ENCODE measurements around the gene C1QBP. TPM values are rescaled to one million over a fixed set of nuclear protein-coding genes. Genes with fewer than 3 reads are reported as not detected.
A peak's percentile ranks its signal among the peaks of the same experiment; 100 is the strongest.

The C1QBP gene
- total RNA-seq, 4 donors from 2014 or later = 102 to 200 (median 134) TPM

DNA sequence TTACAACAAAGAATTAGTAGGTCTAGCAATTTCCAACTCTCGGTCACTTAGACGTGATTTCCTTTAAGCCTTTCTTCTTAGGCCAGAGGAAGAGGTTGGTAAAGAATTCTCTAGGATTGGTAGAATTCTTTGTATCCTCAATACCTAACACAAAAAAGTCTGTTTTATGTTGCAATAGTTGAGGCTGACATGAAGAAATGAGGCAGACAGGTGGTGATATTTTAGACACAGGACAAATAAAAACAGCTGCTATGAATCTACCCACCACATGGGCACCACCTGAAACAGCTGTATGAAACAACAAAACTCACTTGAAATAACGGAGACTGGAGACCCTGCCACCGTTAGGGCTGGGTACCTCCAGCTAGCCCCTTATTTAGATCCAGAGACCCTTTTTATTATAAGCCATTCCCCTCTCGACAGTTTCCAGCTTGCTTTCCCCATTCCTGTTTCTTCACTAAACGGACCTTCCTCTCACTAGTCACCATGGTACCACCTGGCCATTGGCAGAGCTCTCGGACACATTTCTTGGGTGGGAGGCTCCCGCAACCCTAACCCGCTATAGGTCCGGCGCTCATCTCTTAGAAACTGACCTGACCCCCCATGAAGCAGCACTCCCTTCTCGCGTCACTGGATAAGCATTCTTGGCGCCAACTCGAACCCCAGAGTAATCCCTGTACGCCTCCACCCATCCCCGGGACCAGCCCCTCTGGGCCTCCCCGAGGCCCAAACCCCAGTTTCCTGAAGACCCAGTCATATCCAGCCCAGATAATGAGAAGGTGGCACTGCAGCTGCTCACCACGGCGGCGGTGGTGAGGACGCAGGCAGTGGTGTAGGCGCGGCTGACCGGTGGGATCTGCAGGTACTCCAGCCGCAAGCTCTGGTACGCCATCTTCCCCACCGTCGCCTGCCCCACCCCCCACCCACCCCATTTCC, 46.6 kb upstream of the C1QBP start, which contains the start of gene DERL2:
Gene DERL2, minus strand, starts transcription at position 909 of the 936 bp plus-strand sequence. Its CDS starts 17 bp downstream, at position 892.
- in situ Hi-C loops (cut with MboI; ENCODE audit: low sequenced_read_pairs in 4 of 4) = no loop called here
- DNase-seq (no peak), ATAC-seq (peak; percentile 4 to 6)
- Histone ChIP-seq H3K4me3 (peak within 1 kb of the TSS; percentile 81 to 98 (median 88)), H3K4me1 (peaks cover 19 to 22% of the 10 kb centered on the region in 2 donors), H3K27ac (peak within 1 kb of the TSS; percentile 92 to 98 (median 97)), H3K9me3 (no peaks in the 10 kb centered on the region), H3K36me3 (peaks cover 0 to 64% of the 10 kb centered on the region in 2 donors), H3K27me3 (no peaks in the 10 kb centered on the region)
- TF ChIP-seq, protein P1, sequence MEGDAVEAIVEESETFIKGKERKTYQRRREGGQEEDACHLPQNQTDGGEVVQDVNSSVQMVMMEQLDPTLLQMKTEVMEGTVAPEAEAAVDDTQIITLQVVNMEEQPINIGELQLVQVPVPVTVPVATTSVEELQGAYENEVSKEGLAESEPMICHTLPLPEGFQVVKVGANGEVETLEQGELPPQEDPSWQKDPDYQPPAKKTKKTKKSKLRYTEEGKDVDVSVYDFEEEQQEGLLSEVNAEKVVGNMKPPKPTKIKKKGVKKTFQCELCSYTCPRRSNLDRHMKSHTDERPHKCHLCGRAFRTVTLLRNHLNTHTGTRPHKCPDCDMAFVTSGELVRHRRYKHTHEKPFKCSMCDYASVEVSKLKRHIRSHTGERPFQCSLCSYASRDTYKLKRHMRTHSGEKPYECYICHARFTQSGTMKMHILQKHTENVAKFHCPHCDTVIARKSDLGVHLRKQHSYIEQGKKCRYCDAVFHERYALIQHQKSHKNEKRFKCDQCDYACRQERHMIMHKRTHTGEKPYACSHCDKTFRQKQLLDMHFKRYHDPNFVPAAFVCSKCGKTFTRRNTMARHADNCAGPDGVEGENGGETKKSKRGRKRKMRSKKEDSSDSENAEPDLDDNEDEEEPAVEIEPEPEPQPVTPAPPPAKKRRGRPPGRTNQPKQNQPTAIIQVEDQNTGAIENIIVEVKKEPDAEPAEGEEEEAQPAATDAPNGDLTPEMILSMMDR (IDR thresholded peaks at IDR 0.05 in 4 of 5, conservative IDR thresholded peaks at IDR 0.05 in 1 of 5) = no peak
- peak in 1 of 2 donors; percentile 44 for TF ChIP-seq POLR2A (IDR thresholded peaks at IDR 0.05)
- intact Hi-C loops (cut with DNase I; ENCODE audit: low total_unique reads) = loop anchor here (1.0 to 10.0 kb wide), 6 partner anchors 16 to 1851 kb away; partner anchors contain the start of genes C17orf100, CTNS, MED31 and NUP88

DNA sequence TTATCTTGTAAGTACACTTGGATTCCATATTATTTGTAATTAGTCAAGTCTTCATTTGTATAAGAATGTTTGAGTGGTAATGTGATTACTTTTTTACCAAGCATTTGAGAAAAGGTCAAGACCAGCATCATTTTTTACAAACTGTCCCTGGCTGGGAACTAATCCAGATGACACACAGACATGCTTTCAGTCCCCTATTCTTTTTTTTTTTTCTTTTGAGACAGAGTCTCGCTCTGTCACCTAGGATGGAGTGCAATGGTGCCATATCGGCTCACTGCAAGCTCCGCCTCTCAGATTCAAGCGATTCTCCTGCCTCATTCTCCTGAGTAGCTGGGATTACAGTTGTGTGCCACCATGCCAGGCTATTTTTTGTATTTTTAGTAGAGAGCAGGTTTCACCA, 42.5 kb upstream of the C1QBP start:
- Histone ChIP-seq H3K9me3 (no peaks in the 10 kb centered on the region), H3K36me3 (peaks cover 6 to 85% of the 10 kb centered on the region in 2 donors), H3K4me1 (peaks cover 10 to 12% of the 10 kb centered on the region in 2 donors), H3K27ac (no peak overlapping the region), H3K4me3 (no peak overlapping the region), H3K27me3 (no peaks in the 10 kb centered on the region)
- intact Hi-C loops (cut with DNase I; ENCODE audit: low total_unique reads) = loop anchor here (10.0 kb wide), 2 partner anchors 1173 to 1847 kb away; partner anchors contain the start of genes C17orf100, CTNS, MED31 and SHPK
- TF ChIP-seq POLR2A (IDR thresholded peaks at IDR 0.05) = no peak
- TF ChIP-seq, protein P1 (IDR thresholded peaks at IDR 0.05 in 4 of 5, conservative IDR thresholded peaks at IDR 0.05 in 1 of 5) = no peak
- ATAC-seq (no peak), DNase-seq (no peak)
- in situ Hi-C loops (cut with MboI; ENCODE audit: low sequenced_read_pairs in 4 of 4) = no loop called here

DNA sequence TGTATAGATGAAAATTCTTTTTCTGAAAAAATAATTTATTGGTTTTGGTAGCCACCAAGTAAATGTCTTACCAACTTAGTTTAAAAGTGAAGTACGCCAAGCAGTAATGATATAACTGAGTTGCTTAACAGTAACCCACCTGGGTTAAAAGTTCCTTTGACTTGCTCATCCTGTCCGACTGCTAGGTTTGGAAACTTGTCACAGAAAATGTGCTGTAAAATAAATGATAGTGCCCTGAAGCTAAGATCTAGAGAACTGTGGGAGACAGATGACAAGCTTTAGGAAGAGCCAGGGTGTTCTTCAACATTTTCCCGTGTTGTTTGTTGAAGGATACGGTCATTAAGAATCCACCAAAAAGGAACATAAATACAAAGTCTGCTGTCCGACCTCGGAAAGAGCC, 42.0 kb upstream of the C1QBP start:
- Histone ChIP-seq H3K4me1 (peaks cover 10 to 12% of the 10 kb centered on the region in 2 donors), H3K27ac (no peak overlapping the region), H3K4me3 (no peak overlapping the region), H3K27me3 (no peaks in the 10 kb centered on the region), H3K36me3 (peaks cover 6 to 89% of the 10 kb centered on the region in 2 donors), H3K9me3 (no peaks in the 10 kb centered on the region)
- ATAC-seq (no peak), DNase-seq (no peak)
- intact Hi-C loops (cut with DNase I; ENCODE audit: low total_unique reads) = loop anchor here (10.0 kb wide), 2 partner anchors 1174 to 1846 kb away; partner anchors contain the start of genes C17orf100, CTNS, MED31 and SHPK
- in situ Hi-C loops (cut with MboI; ENCODE audit: low sequenced_read_pairs in 4 of 4) = no loop called here
- TF ChIP-seq, protein P1 (IDR thresholded peaks at IDR 0.05 in 4 of 5, conservative IDR thresholded peaks at IDR 0.05 in 1 of 5) = no peak
- TF ChIP-seq POLR2A (IDR thresholded peaks at IDR 0.05) = no peak

DNA sequence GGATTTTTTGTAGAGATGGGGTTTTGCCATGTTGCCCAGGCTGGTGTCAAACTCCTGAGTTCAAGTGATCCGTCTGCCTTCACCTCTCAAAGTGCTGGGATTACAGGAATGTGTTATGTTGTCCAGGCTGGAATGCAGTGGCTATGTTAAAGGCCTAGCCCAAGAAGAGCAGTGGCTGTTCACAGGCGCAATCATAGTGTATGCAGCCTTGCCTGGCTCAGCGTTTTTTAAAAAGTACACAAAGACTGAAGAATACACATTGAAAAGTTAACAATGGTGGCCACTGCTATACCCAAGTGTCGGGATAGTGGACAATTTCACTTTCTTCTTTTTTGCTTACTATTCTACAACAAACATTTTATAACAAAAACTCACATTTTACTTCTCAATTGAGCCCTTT, 40.0 kb upstream of the C1QBP start:
- in situ Hi-C loops (cut with MboI; ENCODE audit: low sequenced_read_pairs in 4 of 4) = no loop called here
- Histone ChIP-seq H3K27me3 (no peaks in the 10 kb centered on the region), H3K4me3 (no peak overlapping the region), H3K9me3 (no peaks in the 10 kb centered on the region), H3K4me1 (no peaks in the 10 kb centered on the region), H3K27ac (peak overlapping the region in 1 of 4 donors; percentile 4), H3K36me3 (peaks cover 6 to 87% of the 10 kb centered on the region in 2 donors)
- no peak for DNase-seq
- intact Hi-C loops (cut with DNase I; ENCODE audit: low total_unique reads) = no loop called here
- TF ChIP-seq, protein P1 (IDR thresholded peaks at IDR 0.05 in 4 of 5, conservative IDR thresholded peaks at IDR 0.05 in 1 of 5) = no peak
- no peak for TF ChIP-seq POLR2A (IDR thresholded peaks at IDR 0.05)
- ATAC-seq = no peak
